K562 (cell line): ENCODE data around the gene SUSD3. TPM values are rescaled to one million over a fixed set of nuclear protein-coding genes. Genes with fewer than 3 reads are reported as not detected.

Experiments used
- ARID1B ChIP-seq: fragments of 450-650 bp; IDR thresholded peaks from 2 replicates; pipeline ENCODE4 v1.6.1; 2016; ENCODE audit warnings: antibody characterized with exemption, mild to moderate bottlenecking, inconsistent platforms
- CEBPG ChIP-seq, 3 experiments: fragments of 200-800 bp in 1 of 3; sonication (Bioruptor generic) in 1 of 3; sonication (generic) in 1 of 3; formaldehyde crosslinking in 1 of 3; IDR thresholded peaks in 2 of 3; conservative IDR thresholded peaks in 1 of 3; 2 replicates each; pipeline versions ENCODE4 v1.6.1 to v1.8.0; 2016 to 2022; ENCODE audit warnings: missing compliant biosample characterization in 2 of 3, missing genetic modification characterization in 2 of 3, mild to moderate bottlenecking in 1 of 3, missing genetic modification reagents in 1 of 3
- FOS ChIP-seq: IDR thresholded peaks from 3 replicates; pipeline ENCODE4 v1.6.1; 2011; ENCODE audit not compliant: insufficient read length; ENCODE audit errors: extremely low read depth
- GTF2F1 ChIP-seq: IDR thresholded peaks from 2 replicates; pipeline ENCODE4 v1.6.1; 2011; ENCODE audit warnings: low read depth, low read length, improper control_type of control experiment
- HNRNPLL ChIP-seq: fragments of 200-400 bp; formaldehyde crosslinking; IDR thresholded peaks from 2 replicates; pipeline ENCODE4 v1.6.1; 2017; ENCODE audit warnings: low read length, low read depth, mild to moderate bottlenecking; ENCODE audit not compliant: poor library complexity, severe bottlenecking
- IFI16 ChIP-seq: fragments of 250-450 bp; sonication (Bioruptor Pico); IDR thresholded peaks from 2 replicates; pipeline ENCODE4 v2.1.2; 2022; ENCODE audit warnings: mild to moderate bottlenecking, inconsistent platforms
- KAT2B ChIP-seq: IDR thresholded peaks from one replicate; pipeline ENCODE4 v1.6.1; 2012; ENCODE audit warnings: low read depth, mild to moderate bottlenecking, control low read depth, inconsistent platforms, low read length, moderate library complexity
- KAT8 ChIP-seq: fragments of 450-650 bp; IDR thresholded peaks from 2 replicates; pipeline ENCODE4 v1.6.1; 2016; ENCODE audit warnings: low read depth, mild to moderate bottlenecking
- KDM1A ChIP-seq, 2 experiments: fragments of 450-650 bp; IDR thresholded peaks; 2 replicates each; pipeline ENCODE4 v1.6.1; 2016; ENCODE audit warnings: mild to moderate bottlenecking in 2 of 2
- LEF1 ChIP-seq: fragments of 450-650 bp; IDR thresholded peaks from 2 replicates; pipeline ENCODE4 v1.6.1; 2016; ENCODE audit warnings: mild to moderate bottlenecking
- MTA1 ChIP-seq: fragments of 450-650 bp; IDR thresholded peaks from 2 replicates; pipeline ENCODE4 v1.6.1; 2017; ENCODE audit warnings: borderline replicate concordance
- NRF1 ChIP-seq, 2 experiments: fragments of 450-650 bp; IDR thresholded peaks in 1 of 2; conservative IDR thresholded peaks in 1 of 2; 2 replicates each; pipeline ENCODE4 v1.6.1; 2014; ENCODE audit warnings: mild to moderate bottlenecking in 2 of 2
- SRSF9 ChIP-seq: fragments of 200-400 bp; formaldehyde crosslinking; IDR thresholded peaks from 2 replicates; pipeline ENCODE4 v1.6.1; 2017; ENCODE audit warnings: low read depth, low read length, borderline replicate concordance
- TCF7 ChIP-seq: sonication (generic); IDR thresholded peaks from 2 replicates; pipeline ENCODE4 v1.6.1; 2016; ENCODE audit warnings: antibody characterized with exemption, borderline replicate concordance
- U2AF1 ChIP-seq: fragments of 200-400 bp; formaldehyde crosslinking; optimal IDR thresholded peaks from 2 replicates; pipeline ENCODE3; 2017; ENCODE audit warnings: mild to moderate bottlenecking, low read depth, low read length, moderate library complexity
- ZNF121 ChIP-seq: sonication (generic); formaldehyde crosslinking; conservative IDR thresholded peaks from 2 replicates; pipeline ENCODE4 v1.8.0; 2022; ENCODE audit warnings: missing genetic modification reagents
- ZNF197 ChIP-seq: fragments of 200-800 bp; sonication (Bioruptor generic); IDR thresholded peaks from 2 replicates; pipeline ENCODE4 v1.6.1; 2016; ENCODE audit warnings: low read depth, missing genetic modification characterization, missing compliant biosample characterization
- ZNF3 ChIP-seq: fragments of 250-450 bp; sonication (Bioruptor Pico); IDR thresholded peaks from 2 replicates; pipeline ENCODE4 v1.5.0; 2021; ENCODE audit warnings: mild to moderate bottlenecking, moderate library complexity
- polyA plus RNA-seq, 8 experiments: library from polyadenylated mRNA; depleted of rRNA in 4 of 8; stranded (reverse) in 5 of 8; unstranded in 3 of 8; fragments of >200 nt; fragmentation: Nextera tagmentation in 2 of 8; fragmentation: Illumina TruSeq in 1 of 8; extraction: Ambion mirVana in 2 of 8; extraction: Trizol in 1 of 8; gene quantifications; 2 replicates each; pipeline versions ENCODE4 v1.2.1 to v1.2.3, GENCODE V29; 2011 to 2014; ENCODE audit warnings: inconsistent platforms in 1 of 8, missing spikeins in 1 of 8
- total RNA-seq, 7 experiments: library from RNA; depleted of rRNA in 6 of 7; stranded (reverse); fragments of >200 nt in 6 of 7; fragmentation: Illumina TruSeq in 2 of 7; extraction: Trizol in 2 of 7; gene quantifications; 2 replicates each; pipeline versions ENCODE4 v1.2.1 to v1.2.3, GENCODE V29; 2011 to 2021; ENCODE audit warnings: low replicate concordance in 1 of 7
- TF ChIP-seq, protein P1 (sequence below): IDR thresholded peaks from 3 replicates; pipeline ENCODE4 v1.6.1; 2011; ENCODE audit warnings: borderline replicate concordance, mild to moderate bottlenecking; ENCODE audit not compliant: insufficient read length, insufficient read depth
- TF ChIP-seq, protein P2 (sequence below): fragments of 250-450 bp; sonication (Bioruptor Pico); IDR thresholded peaks from 2 replicates; pipeline ENCODE4 v1.4.0; 2020; ENCODE audit warnings: mild to moderate bottlenecking, moderate library complexity, borderline replicate concordance
- TF ChIP-seq, protein P3 (sequence below): fragments of 250-450 bp; sonication (Bioruptor Pico); IDR thresholded peaks from 2 replicates; pipeline ENCODE4 v1.8.0; 2021; ENCODE audit warnings: moderate library complexity, mild to moderate bottlenecking, inconsistent platforms
- TF ChIP-seq, protein P4 (sequence below): sonication (generic); formaldehyde crosslinking; IDR thresholded peaks from 2 replicates; pipeline ENCODE4 v1.8.0; 2022; ENCODE audit warnings: mild to moderate bottlenecking, missing genetic modification reagents, borderline replicate concordance
- TF ChIP-seq, protein P5 (sequence below), 2 experiments: fragments of 450-650 bp; IDR thresholded peaks; 2 replicates each; pipeline ENCODE4 v1.6.1; 2016

Gene SUSD3
- total and polyA plus RNA-seq, 9 of the 15 experiments (the other 6 are each of a cell fraction or from before 2014, with no cell fraction given), result 1.3 to 21.7 (median 11.4) TPM

- TF ChIP-seq, protein P1, sequence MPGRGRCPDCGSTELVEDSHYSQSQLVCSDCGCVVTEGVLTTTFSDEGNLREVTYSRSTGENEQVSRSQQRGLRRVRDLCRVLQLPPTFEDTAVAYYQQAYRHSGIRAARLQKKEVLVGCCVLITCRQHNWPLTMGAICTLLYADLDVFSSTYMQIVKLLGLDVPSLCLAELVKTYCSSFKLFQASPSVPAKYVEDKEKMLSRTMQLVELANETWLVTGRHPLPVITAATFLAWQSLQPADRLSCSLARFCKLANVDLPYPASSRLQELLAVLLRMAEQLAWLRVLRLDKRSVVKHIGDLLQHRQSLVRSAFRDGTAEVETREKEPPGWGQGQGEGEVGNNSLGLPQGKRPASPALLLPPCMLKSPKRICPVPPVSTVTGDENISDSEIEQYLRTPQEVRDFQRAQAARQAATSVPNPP, result no peak
- TF ChIP-seq TCF7 (no peak), ZNF197 (CRISPR knock-in tag) (no peak), ARID1B (no peak), KAT2B (no peak), ZNF121 (CRISPR knock-in tag) (no peak), KDM1A (IDR thresholded peaks at IDR 0.05) (no peak), NRF1 (conservative IDR thresholded peaks at IDR 0.05 in 1 of 2, IDR thresholded peaks at IDR 0.05 in 1 of 2) (no peak), IFI16 (CRISPR knock-in tag) (no peak), MTA1 (no peak), ZNF3 (CRISPR knock-in tag) (no peak), SRSF9 (no peak), LEF1 (no peak), CEBPG (CRISPR knock-in tag; IDR thresholded peaks at IDR 0.05) (no peak), CEBPG (tag; conservative IDR thresholded peaks at IDR 0.05 in 1 of 2, IDR thresholded peaks at IDR 0.05 in 1 of 2) (no peak), GTF2F1 (no peak), FOS (peak; percentile 83), KAT8 (no peak), HNRNPLL (no peak), U2AF1 (no peak)
- TF ChIP-seq, protein P2, sequence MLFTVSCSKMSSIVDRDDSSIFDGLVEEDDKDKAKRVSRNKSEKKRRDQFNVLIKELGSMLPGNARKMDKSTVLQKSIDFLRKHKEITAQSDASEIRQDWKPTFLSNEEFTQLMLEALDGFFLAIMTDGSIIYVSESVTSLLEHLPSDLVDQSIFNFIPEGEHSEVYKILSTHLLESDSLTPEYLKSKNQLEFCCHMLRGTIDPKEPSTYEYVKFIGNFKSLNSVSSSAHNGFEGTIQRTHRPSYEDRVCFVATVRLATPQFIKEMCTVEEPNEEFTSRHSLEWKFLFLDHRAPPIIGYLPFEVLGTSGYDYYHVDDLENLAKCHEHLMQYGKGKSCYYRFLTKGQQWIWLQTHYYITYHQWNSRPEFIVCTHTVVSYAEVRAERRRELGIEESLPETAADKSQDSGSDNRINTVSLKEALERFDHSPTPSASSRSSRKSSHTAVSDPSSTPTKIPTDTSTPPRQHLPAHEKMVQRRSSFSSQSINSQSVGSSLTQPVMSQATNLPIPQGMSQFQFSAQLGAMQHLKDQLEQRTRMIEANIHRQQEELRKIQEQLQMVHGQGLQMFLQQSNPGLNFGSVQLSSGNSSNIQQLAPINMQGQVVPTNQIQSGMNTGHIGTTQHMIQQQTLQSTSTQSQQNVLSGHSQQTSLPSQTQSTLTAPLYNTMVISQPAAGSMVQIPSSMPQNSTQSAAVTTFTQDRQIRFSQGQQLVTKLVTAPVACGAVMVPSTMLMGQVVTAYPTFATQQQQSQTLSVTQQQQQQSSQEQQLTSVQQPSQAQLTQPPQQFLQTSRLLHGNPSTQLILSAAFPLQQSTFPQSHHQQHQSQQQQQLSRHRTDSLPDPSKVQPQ, result no peak
- TF ChIP-seq, protein P3, sequence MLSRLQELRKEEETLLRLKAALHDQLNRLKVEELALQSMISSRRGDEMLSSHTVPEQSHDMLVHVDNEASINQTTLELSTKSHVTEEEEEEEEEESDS (CRISPR knock-in tag), result no peak
- TF ChIP-seq, protein P4, sequence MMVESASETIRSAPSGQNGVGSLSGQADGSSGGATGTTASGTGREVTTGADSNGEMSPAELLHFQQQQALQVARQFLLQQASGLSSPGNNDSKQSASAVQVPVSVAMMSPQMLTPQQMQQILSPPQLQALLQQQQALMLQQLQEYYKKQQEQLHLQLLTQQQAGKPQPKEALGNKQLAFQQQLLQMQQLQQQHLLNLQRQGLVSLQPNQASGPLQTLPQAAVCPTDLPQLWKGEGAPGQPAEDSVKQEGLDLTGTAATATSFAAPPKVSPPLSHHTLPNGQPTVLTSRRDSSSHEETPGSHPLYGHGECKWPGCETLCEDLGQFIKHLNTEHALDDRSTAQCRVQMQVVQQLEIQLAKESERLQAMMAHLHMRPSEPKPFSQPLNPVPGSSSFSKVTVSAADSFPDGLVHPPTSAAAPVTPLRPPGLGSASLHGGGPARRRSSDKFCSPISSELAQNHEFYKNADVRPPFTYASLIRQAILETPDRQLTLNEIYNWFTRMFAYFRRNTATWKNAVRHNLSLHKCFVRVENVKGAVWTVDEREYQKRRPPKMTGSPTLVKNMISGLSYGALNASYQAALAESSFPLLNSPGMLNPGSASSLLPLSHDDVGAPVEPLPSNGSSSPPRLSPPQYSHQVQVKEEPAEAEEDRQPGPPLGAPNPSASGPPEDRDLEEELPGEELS (CRISPR knock-in tag), result no peak
- TF ChIP-seq, protein P5, sequence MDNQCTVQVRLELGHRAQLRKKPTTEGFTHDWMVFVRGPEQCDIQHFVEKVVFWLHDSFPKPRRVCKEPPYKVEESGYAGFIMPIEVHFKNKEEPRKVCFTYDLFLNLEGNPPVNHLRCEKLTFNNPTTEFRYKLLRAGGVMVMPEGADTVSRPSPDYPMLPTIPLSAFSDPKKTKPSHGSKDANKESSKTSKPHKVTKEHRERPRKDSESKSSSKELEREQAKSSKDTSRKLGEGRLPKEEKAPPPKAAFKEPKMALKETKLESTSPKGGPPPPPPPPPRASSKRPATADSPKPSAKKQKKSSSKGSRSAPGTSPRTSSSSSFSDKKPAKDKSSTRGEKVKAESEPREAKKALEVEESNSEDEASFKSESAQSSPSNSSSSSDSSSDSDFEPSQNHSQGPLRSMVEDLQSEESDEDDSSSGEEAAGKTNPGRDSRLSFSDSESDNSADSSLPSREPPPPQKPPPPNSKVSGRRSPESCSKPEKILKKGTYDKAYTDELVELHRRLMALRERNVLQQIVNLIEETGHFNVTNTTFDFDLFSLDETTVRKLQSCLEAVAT (IDR thresholded peaks at IDR 0.05), result no peak
Measured at GRCh38 chr9:93071464-93071863, 13.0 kb downstream of the SUSD3 start (continued).
